Measurements from ENCODE around the gene BARX2. TPM values are rescaled to one million over a fixed set of nuclear protein-coding genes. Genes with fewer than 3 reads are reported as not detected.

Gene BARX2
- total RNA-seq, 1 experiment from 2014 or later = 0.12 TPM

- TF ChIP-seq ZBTB33 (IDR thresholded peaks at IDR 0.05; ENCODE audit: extremely low read depth, insufficient replicate concordance, low read length) (no peak), POLR2AphosphoS5 (IDR thresholded peaks at IDR 0.05; ENCODE audit: low read depth, low read length) (no peak), MAX (IDR thresholded peaks at IDR 0.05) (no peak)
These were observed 7.4 kb downstream of the BARX2 start (continued) for GRCh38 chr11:129383060-129383459.

GRCh38 chr11:129383502-129383901 is 7.9 kb downstream of the BARX2 start:
- H3K27me3 ChIP-seq (ENCODE audit: insufficient read depth, low read length) = peaks cover 29% of the 10 kb centered on the region
- H3K4me2 ChIP-seq (ENCODE audit: low read length) = no peak overlapping the region
- no peaks in the 10 kb centered on the region for H3K79me2 ChIP-seq (ENCODE audit: insufficient read depth, low read length)
- H3K9me3 ChIP-seq (ENCODE audit: control insufficient read depth in 1 of 2, insufficient read depth in 1 of 2, low read depth in 1 of 2, low read length in 2 of 2) = no peaks in the 10 kb centered on the region
- TF ChIP-seq SP1 (IDR thresholded peaks at IDR 0.05; ENCODE audit: low read depth) (no peak), EZH2 (IDR thresholded peaks at IDR 0.05) (no peak), POLR2A (IDR thresholded peaks at IDR 0.05; ENCODE audit: borderline replicate concordance, extremely low read depth, insufficient read depth, insufficient read length) (no peak), CEBPB (IDR thresholded peaks at IDR 0.05; ENCODE audit: low read depth) (no peak), ZNF274 (IDR thresholded peaks at IDR 0.05; ENCODE audit: low read depth, low read length) (no peak)
- H3K36me3 ChIP-seq (ENCODE audit: control insufficient read depth in 1 of 2, insufficient read depth in 2 of 2, low read length in 2 of 2) = no peaks in the 10 kb centered on the region
- no TSS peak for BruUV-seq (replicated peaks)
- H3K27ac ChIP-seq (ENCODE audit: low read depth, low read length) = no peak overlapping the region
- ChIA-PET POLR2A (no interaction called here), RAD21 (ENCODE audit: low non-redundant PET in 1 of 2, low total read pairs in 2 of 2, uncharacterized antibody in 2 of 2, unreplicated experiment in 2 of 2) (no interaction called here), CTCF (no interaction called here)
- DNase-seq (ENCODE audit: low read depth, low spot score) (no peak), ATAC-seq (no peak)
- intact Hi-C loops (cut with micrococcal nuclease) = no loop called here
- H3K9ac ChIP-seq (ENCODE audit: low read length) = no peak overlapping the region
- no peak overlapping the region for H3K4me3 ChIP-seq (replicated peaks in 1 of 2; ENCODE audit: low read depth in 1 of 2, low read length in 2 of 2)
- H3K9me2 ChIP-seq (ENCODE audit: insufficient read depth) = no peaks in the 10 kb centered on the region
- no peaks in the 10 kb centered on the region for H3K4me1 ChIP-seq (ENCODE audit: control insufficient read depth in 1 of 2, insufficient read depth in 2 of 2, low read length in 2 of 2)
- H4K20me1 ChIP-seq (ENCODE audit: insufficient read depth) = 0 out of 2 replicates have a peak, but pooled peaks cover 4% of the 10 kb centered on the region
- H2AFZ ChIP-seq (ENCODE audit: low read depth, low read length, poor library complexity, severe bottlenecking) = no peak overlapping the region
